HG03045 (cell line): Measurements from ENCODE around the gene DAB2IP.

ENCODE experiments used
- ATAC-seq: cut with Tn5 transposase; IDR thresholded peaks from one replicate; pipeline ENCODE4 v1.9.1; 2021; ENCODE audit warnings: mild to moderate bottlenecking, moderate library complexity; ENCODE audit not compliant: unreplicated experiment

The DAB2IP gene

GRCh38 chr9:121827251-121827967, 176.0 kb downstream of the DAB2IP start:
- no peak for ATAC-seq

- ATAC-seq = no peak
Measured at GRCh38 chr9:121830441-121831140, 179.2 kb downstream of the DAB2IP start.

GRCh38 chr9:121831869-121832268, 180.4 kb downstream of the DAB2IP start:
- no peak for ATAC-seq

- no peak for ATAC-seq
Measured at GRCh38 chr9:121833061-121833460, 181.6 kb downstream of the DAB2IP start.
